ENCODE measurements around the gene DLX2.

DLX2 gene

DNA sequence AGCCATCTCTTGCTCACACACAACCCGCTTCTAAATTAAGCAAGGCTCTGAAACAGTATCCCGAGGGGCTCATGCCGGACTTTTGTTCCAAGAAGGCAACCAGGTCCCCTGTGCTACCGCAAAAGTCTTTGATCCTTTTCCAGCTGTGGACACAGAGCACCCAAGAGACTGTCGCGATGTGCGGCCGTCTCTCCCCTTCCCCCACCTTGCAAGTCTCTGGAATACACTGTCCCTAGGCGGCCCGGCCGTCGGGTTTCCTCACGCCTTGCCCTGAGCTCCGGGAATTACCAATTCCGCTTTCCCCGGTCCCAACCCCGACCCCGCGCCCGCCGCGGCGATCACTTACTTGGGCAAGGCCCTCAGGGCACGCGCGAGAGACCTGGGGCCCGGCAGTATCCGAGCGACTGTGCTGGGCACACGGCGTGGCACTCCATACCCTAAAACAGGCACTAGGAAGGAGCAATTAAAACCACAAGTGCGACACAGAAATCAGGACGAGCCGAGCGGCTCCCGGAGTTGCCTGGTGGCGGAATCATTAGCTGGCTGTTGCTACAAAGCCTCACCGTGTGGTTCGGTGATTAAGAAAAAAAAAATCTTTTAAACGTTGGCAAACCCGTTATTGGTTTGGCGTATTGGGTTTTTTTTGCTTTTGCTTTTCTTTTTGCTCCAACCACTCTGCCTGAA lies 19.6 kb downstream of the DLX2 start:
- Histone ChIP-seq H3K36me3 (ENCODE audit: control insufficient read depth in 5 of 5, insufficient read depth in 5 of 5, low read length in 5 of 5) (no peaks in the 10 kb centered on the region), H3K4me1 (ENCODE audit: control insufficient read depth in 5 of 5, insufficient read depth in 5 of 5, low read length in 5 of 5) (peaks cover 1 to 55% (median 46%) of the 10 kb centered on the region in 5 donors), H3K9me3 (ENCODE audit: control insufficient read depth in 5 of 5, low read length in 5 of 5) (peaks cover 0 to 6% (median 0%) of the 10 kb centered on the region in 5 donors), H3K4me3 (ENCODE audit: low read depth in 1 of 5, low read length in 5 of 5) (no peak overlapping the region), H3K9ac (ENCODE audit: low read length in 5 of 5) (no peak overlapping the region), H3K27ac (ENCODE audit: low read depth, low read length) (no peak overlapping the region), H3K27me3 (ENCODE audit: control insufficient read depth in 5 of 5, insufficient read depth in 4 of 5, low read length in 5 of 5) (peaks cover 70 to 83% (median 82%) of the 10 kb centered on the region in 5 donors)

DNA sequence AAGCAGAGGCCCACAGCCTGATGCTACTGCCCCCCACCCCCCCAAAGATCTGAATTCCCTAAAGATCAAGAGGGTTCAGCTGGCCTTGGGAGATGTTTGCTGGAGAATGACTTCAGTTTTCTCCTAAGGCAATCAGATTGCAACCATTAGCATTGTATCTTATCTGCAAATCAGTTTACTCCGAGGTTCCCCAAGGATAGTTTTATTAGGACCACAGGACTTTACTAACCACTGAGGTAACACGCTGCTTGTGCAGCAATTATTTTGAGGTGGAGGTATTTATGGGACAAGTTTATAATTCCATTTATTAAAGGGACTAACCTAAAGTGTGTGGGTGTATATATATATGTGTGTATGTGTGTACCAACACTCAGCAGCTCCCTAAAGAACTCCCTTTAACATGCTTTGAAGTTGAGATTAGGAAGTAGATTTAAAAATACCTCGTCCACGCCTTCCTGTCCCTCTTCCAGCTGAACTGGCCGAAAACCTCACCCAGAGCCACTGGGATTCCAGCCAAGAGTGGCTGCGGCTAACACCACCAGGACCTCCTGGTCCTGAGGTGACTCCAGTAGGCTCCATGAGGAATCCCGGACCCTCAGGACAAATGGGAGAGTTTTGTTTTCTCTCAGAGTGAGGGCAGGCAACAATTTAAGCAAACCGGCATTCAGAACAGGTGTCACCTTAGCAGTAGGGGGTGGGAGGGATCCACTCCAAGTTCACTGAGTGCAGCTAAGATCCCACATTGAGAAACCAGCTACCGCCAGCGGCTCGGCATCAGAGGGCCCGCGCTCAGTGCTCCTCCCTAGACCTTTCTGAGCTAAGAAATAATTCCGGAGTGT lies 20.4 kb downstream of the DLX2 start:
- Histone ChIP-seq H3K4me1 (ENCODE audit: control insufficient read depth in 5 of 5, insufficient read depth in 5 of 5, low read length in 5 of 5) (peaks cover 1 to 53% (median 43%) of the 10 kb centered on the region in 5 donors), H3K4me3 (ENCODE audit: low read depth in 1 of 5, low read length in 5 of 5) (no peak overlapping the region)

DNA sequence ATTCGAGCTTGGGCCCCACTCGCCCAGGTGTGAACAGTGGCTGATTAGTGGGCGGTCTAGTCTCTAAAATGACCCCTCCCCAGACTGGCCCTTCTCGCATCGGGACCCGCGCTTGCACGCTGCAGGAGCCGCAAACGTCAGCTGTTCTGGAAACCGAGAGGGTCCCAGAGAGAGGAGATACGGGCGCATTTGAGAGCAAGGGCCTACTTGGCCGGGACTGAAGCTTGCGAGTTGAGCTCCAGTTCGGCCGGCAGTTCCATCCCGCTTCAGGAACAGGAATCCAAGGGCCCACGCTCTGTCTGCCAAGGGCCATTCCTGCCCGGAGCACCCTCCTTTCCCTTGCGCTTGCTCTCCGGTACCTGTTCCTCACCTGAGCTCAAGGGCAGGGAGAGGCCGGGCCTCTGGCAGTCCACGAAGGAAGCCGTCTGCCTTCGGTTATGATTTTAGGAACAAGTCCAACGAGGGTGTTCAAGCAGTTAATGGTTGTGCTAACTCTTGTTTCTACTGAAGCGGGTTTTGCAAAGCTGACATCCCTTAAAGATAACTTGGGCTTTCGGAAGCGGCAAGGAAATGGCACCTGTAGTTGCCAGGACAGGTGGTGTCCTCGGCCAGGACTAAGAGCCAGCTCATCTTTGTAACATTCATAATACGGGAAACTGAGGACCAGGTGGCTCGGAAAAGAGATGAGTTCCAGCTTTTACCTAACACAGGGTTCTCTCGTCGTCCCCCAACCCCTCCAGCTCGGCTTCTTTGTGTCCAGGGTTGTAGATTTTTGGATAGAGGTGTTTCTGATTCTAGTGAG lies 21.3 kb downstream of the DLX2 start:
- Histone ChIP-seq H3K9me3 (ENCODE audit: control insufficient read depth in 5 of 5, low read length in 5 of 5) (no peaks in the 10 kb centered on the region), H3K27ac (ENCODE audit: low read depth, low read length) (no peak overlapping the region), H3K4me1 (ENCODE audit: control insufficient read depth in 5 of 5, insufficient read depth in 5 of 5, low read length in 5 of 5) (peaks cover 1 to 46% (median 34%) of the 10 kb centered on the region in 5 donors), H3K36me3 (ENCODE audit: control insufficient read depth in 5 of 5, insufficient read depth in 5 of 5, low read length in 5 of 5) (no peaks in the 10 kb centered on the region), H3K4me3 (ENCODE audit: low read depth in 1 of 5, low read length in 5 of 5) (no peak overlapping the region), H3K27me3 (ENCODE audit: control insufficient read depth in 5 of 5, insufficient read depth in 4 of 5, low read length in 5 of 5) (peaks cover 55 to 66% (median 65%) of the 10 kb centered on the region in 5 donors), H3K9ac (ENCODE audit: low read length in 5 of 5) (no peak overlapping the region)

More for the DNA sequence above, 20.4 kb downstream of the DLX2 start:
- Histone ChIP-seq H3K27ac (ENCODE audit: low read depth, low read length) (no peak overlapping the region), H3K9me3 (ENCODE audit: control insufficient read depth in 5 of 5, low read length in 5 of 5) (peaks cover 0 to 3% (median 0%) of the 10 kb centered on the region in 5 donors), H3K27me3 (ENCODE audit: control insufficient read depth in 5 of 5, insufficient read depth in 4 of 5, low read length in 5 of 5) (peaks cover 63 to 76% (median 74%) of the 10 kb centered on the region in 5 donors), H3K36me3 (ENCODE audit: control insufficient read depth in 5 of 5, insufficient read depth in 5 of 5, low read length in 5 of 5) (no peaks in the 10 kb centered on the region), H3K9ac (ENCODE audit: low read length in 5 of 5) (no peak overlapping the region)

DNA sequence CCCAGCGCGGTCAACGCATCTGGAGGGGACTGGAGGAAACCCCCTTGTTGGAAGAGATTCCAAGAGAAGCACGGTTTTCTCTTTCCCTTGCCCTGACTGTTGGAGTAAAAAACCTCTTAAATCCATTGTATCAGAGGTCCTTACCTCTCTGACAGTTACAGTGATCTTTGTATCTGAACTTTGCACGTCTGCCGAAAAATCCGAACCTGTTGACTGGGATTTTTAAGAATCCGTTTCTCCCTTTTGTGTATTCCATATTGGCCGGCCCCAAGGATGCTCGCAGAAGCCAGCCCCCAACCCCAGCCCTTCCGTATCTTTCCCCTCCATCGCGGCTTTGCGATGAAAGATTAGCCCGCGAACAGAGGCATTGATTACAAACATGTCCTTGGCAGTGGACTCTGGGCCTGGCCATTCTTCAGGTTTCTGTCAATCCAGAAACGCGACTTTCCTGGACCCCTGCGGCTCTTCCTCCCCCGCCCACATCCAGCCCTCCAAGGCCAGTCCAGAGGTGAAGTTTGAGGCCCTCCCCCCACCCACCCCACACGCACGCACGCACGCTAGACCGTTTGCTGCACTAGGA lies 22.0 kb downstream of the DLX2 start:
- Histone ChIP-seq H3K4me3 (ENCODE audit: low read depth in 1 of 5, low read length in 5 of 5) (no peak overlapping the region), H3K27me3 (ENCODE audit: control insufficient read depth in 5 of 5, insufficient read depth in 4 of 5, low read length in 5 of 5) (peaks cover 48 to 61% (median 58%) of the 10 kb centered on the region in 5 donors), H3K36me3 (ENCODE audit: control insufficient read depth in 5 of 5, insufficient read depth in 5 of 5, low read length in 5 of 5) (no peaks in the 10 kb centered on the region), H3K9ac (ENCODE audit: low read length in 5 of 5) (no peak overlapping the region), H3K4me1 (ENCODE audit: control insufficient read depth in 5 of 5, insufficient read depth in 5 of 5, low read length in 5 of 5) (peaks cover 1 to 40% (median 28%) of the 10 kb centered on the region in 5 donors), H3K9me3 (ENCODE audit: control insufficient read depth in 5 of 5, low read length in 5 of 5) (no peaks in the 10 kb centered on the region), H3K27ac (ENCODE audit: low read depth, low read length) (no peak overlapping the region)

DNA sequence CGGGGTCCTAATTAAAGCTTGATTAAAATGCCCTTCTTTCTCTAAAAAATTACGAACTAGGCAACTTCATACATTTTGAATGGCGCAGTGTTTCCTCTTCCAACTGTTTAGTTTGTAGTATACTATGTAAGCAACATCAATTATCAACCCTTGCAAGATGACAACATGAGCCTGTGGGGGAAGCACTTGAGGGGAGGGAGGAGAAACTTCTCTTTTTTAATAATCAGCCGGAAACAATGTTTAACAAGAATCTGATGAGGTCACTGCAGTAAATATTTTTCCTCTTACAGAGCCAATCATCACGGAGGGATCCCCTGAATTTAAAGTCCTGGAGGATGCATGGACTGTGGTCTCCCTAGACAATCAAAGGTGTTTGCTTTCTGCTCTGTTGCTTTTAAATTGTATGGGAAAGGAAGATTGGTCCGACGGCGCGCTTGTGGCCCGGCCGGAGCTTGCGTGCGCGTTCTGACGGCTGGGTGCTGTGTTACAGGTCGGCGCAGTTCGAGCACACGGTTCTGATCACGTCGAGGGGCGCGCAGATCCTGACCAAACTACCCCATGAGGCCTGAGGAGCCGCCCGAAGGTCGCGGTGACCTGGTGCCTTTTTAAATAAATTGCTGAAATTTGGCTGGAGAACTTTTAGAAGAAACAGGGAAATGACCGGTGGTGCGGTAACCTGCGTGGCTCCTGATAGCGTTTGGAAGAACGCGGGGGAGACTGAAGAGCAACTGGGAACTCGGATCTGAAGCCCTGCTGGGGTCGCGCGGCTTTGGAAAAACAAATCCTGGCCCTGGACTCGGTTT lies 22.7 kb downstream of the DLX2 start:
- no peak overlapping the region for H3K27ac ChIP-seq (ENCODE audit: low read depth, low read length)
- H3K27me3 ChIP-seq (ENCODE audit: control insufficient read depth in 5 of 5, insufficient read depth in 4 of 5, low read length in 5 of 5): peaks cover 42 to 56% (median 52%) of the 10 kb centered on the region in 5 donors
- peaks cover 1 to 33% (median 21%) of the 10 kb centered on the region in 5 donors for H3K4me1 ChIP-seq (ENCODE audit: control insufficient read depth in 5 of 5, insufficient read depth in 5 of 5, low read length in 5 of 5)
- no peaks in the 10 kb centered on the region for H3K9me3 ChIP-seq (ENCODE audit: control insufficient read depth in 5 of 5, low read length in 5 of 5)
- no peak overlapping the region for H3K9ac ChIP-seq (ENCODE audit: low read length in 5 of 5)
- no peak overlapping the region for H3K4me3 ChIP-seq (ENCODE audit: low read depth in 1 of 5, low read length in 5 of 5)
- no peaks in the 10 kb centered on the region for H3K36me3 ChIP-seq (ENCODE audit: control insufficient read depth in 5 of 5, insufficient read depth in 5 of 5, low read length in 5 of 5)

DNA sequence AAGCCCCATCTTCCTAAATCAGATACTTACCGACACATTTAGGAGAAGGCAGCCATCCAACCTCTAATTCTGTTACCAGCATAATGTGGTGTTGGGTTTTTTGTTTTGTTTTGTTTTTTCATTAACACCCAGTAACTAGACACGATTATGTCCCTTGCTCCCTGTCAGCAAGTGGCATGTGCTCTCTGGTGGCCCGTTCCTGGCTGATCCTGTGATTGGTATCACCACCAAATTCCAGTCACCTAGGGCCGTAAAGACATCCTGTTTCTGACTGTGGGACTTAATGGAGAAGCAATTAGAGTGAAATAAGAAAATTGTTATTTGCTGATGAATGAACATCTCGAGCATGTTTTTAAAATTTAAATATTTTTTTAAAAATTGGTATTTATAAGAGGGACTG lies 23.3 kb downstream of the DLX2 start:
- Histone ChIP-seq H3K27ac (ENCODE audit: low read depth, low read length) (no peak overlapping the region), H3K36me3 (ENCODE audit: control insufficient read depth in 5 of 5, insufficient read depth in 5 of 5, low read length in 5 of 5) (no peaks in the 10 kb centered on the region), H3K9me3 (ENCODE audit: control insufficient read depth in 5 of 5, low read length in 5 of 5) (no peaks in the 10 kb centered on the region), H3K4me3 (ENCODE audit: low read depth in 1 of 5, low read length in 5 of 5) (no peak overlapping the region), H3K27me3 (ENCODE audit: control insufficient read depth in 5 of 5, insufficient read depth in 4 of 5, low read length in 5 of 5) (peaks cover 35 to 49% (median 45%) of the 10 kb centered on the region in 5 donors), H3K9ac (ENCODE audit: low read length in 5 of 5) (no peak overlapping the region), H3K4me1 (ENCODE audit: control insufficient read depth in 5 of 5, insufficient read depth in 5 of 5, low read length in 5 of 5) (peaks cover 0 to 27% (median 14%) of the 10 kb centered on the region in 5 donors)

DNA sequence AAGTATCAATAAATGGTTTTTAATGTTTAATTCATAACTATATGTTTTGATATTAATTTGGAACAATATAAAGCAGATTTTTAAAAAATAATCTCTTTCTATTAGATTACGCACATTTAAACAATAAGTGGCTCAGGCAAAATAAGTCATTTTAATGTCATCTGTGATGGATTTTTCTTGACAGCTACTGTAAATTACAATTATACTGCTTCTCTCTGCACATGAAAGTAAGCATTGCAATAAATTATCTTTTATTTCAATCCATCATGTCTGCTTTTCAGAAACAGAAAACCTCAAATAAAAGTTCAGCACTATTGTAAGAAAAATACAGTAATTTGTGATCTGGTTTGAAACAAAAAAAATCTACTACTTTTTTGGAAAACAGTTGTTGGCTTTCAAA lies 28.4 kb downstream of the DLX2 start:
- no peak overlapping the region for H3K4me3 ChIP-seq (ENCODE audit: low read depth in 1 of 5, low read length in 5 of 5)
- peaks cover 0 to 3% (median 0%) of the 10 kb centered on the region in 5 donors for H3K27me3 ChIP-seq (ENCODE audit: control insufficient read depth in 5 of 5, insufficient read depth in 4 of 5, low read length in 5 of 5)
- H3K27ac ChIP-seq (ENCODE audit: low read depth, low read length): no peak overlapping the region
- no peaks in the 10 kb centered on the region for H3K9me3 ChIP-seq (ENCODE audit: control insufficient read depth in 5 of 5, low read length in 5 of 5)
- no peak overlapping the region for H3K9ac ChIP-seq (ENCODE audit: low read length in 5 of 5)
- H3K4me1 ChIP-seq (ENCODE audit: control insufficient read depth in 5 of 5, insufficient read depth in 5 of 5, low read length in 5 of 5): no peaks in the 10 kb centered on the region
- peaks cover 0 to 10% (median 0%) of the 10 kb centered on the region in 5 donors for H3K36me3 ChIP-seq (ENCODE audit: control insufficient read depth in 5 of 5, insufficient read depth in 5 of 5, low read length in 5 of 5)

DNA sequence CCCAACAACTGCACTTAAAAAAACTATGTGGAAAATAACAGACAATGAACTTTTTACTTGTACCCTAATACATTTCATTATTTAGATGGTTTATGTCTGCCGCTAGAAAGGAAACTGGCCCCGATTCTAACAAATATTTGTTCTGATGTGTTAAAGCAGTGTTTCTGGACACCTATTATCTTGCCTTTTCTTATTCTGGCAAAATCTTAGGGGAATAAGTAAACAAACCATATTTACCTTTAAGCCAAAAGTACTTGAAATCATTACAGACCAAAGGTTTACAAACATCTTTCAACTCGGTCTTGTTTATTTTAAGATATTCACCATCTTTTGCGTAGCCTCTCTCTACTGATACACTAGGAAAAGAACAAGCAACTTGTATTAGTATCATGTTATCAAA lies 29.2 kb downstream of the DLX2 start:
- Histone ChIP-seq H3K9me3 (ENCODE audit: control insufficient read depth in 5 of 5, low read length in 5 of 5) (no peaks in the 10 kb centered on the region), H3K9ac (ENCODE audit: low read length in 5 of 5) (no peak overlapping the region), H3K27me3 (ENCODE audit: control insufficient read depth in 5 of 5, insufficient read depth in 4 of 5, low read length in 5 of 5) (peaks cover 0 to 2% (median 0%) of the 10 kb centered on the region in 5 donors), H3K36me3 (ENCODE audit: control insufficient read depth in 5 of 5, insufficient read depth in 5 of 5, low read length in 5 of 5) (peaks cover 0 to 10% (median 0%) of the 10 kb centered on the region in 5 donors), H3K27ac (ENCODE audit: low read depth, low read length) (no peak overlapping the region), H3K4me3 (ENCODE audit: low read depth in 1 of 5, low read length in 5 of 5) (no peak overlapping the region), H3K4me1 (ENCODE audit: control insufficient read depth in 5 of 5, insufficient read depth in 5 of 5, low read length in 5 of 5) (no peaks in the 10 kb centered on the region)

DNA sequence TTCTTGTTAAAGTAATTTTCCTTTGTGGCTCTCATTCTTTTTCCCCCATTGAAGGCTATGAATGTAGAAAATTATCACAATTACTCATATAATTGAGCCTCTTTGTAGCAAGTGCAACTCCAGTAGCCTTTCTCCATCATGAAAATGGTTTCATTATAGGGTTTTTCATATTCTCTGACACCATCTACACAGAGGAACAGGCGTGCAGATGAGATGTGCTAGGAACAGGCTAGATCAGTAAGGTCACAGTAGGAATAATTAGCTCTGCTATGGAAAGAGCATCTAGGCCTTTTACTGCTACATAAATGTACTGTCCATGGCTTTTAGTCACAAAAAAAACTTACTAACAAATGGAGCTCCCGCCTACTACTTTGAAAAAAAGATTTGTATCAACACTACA lies 30.0 kb downstream of the DLX2 start:
- H3K9ac ChIP-seq (ENCODE audit: low read length in 5 of 5): no peak overlapping the region
- H3K4me3 ChIP-seq (ENCODE audit: low read depth in 1 of 5, low read length in 5 of 5): no peak overlapping the region
- no peaks in the 10 kb centered on the region for H3K9me3 ChIP-seq (ENCODE audit: control insufficient read depth in 5 of 5, low read length in 5 of 5)
- no peaks in the 10 kb centered on the region for H3K4me1 ChIP-seq (ENCODE audit: control insufficient read depth in 5 of 5, insufficient read depth in 5 of 5, low read length in 5 of 5)
- no peaks in the 10 kb centered on the region for H3K27me3 ChIP-seq (ENCODE audit: control insufficient read depth in 5 of 5, insufficient read depth in 4 of 5, low read length in 5 of 5)
- H3K27ac ChIP-seq (ENCODE audit: low read depth, low read length): no peak overlapping the region
- peaks cover 0 to 10% (median 0%) of the 10 kb centered on the region in 5 donors for H3K36me3 ChIP-seq (ENCODE audit: control insufficient read depth in 5 of 5, insufficient read depth in 5 of 5, low read length in 5 of 5)

Data from subcutaneous abdominal adipose tissue (tissue), 5 donors.